GM12875 (cell line): Measurements from ENCODE around the gene MZF1.

Experiments
- H3K4me3 ChIP-seq: one replicate; pipeline ENCODE4 v1.5.1; 2011; ENCODE audit warnings: low read depth, low read length, control low read depth
- TF ChIP-seq, protein P1 (sequence below): IDR thresholded peaks from 2 replicates; pipeline ENCODE4 v1.5.1; 2011; ENCODE audit warnings: low read depth, mild to moderate bottlenecking, control low read depth, inconsistent platforms, low read length, moderate library complexity, borderline replicate concordance; ENCODE audit not compliant: insufficient read depth

The MZF1 gene

DNA sequence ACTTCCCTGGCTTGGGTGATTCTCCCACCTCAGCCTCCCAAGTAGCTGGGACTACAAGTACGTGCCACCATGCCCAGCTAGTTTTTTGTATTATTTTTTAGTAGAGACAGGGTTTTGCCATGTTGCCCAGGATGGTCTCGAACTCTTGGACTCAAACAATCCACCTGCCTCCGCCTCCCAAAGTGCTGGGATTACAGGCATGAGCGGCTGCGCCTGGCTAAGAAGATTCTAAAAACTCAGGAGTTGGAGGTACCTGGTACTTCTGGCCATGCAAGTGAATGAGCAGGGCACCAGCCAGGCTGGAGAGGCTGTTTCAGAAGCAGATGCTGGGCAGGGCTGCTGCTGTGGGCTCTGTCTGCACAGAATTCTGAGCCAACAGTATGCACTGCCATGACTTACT is 6.1 kb downstream of the MZF1 start:
- TF ChIP-seq, protein P1, sequence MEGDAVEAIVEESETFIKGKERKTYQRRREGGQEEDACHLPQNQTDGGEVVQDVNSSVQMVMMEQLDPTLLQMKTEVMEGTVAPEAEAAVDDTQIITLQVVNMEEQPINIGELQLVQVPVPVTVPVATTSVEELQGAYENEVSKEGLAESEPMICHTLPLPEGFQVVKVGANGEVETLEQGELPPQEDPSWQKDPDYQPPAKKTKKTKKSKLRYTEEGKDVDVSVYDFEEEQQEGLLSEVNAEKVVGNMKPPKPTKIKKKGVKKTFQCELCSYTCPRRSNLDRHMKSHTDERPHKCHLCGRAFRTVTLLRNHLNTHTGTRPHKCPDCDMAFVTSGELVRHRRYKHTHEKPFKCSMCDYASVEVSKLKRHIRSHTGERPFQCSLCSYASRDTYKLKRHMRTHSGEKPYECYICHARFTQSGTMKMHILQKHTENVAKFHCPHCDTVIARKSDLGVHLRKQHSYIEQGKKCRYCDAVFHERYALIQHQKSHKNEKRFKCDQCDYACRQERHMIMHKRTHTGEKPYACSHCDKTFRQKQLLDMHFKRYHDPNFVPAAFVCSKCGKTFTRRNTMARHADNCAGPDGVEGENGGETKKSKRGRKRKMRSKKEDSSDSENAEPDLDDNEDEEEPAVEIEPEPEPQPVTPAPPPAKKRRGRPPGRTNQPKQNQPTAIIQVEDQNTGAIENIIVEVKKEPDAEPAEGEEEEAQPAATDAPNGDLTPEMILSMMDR = no peak
- no peak overlapping the region for H3K4me3 ChIP-seq

DNA sequence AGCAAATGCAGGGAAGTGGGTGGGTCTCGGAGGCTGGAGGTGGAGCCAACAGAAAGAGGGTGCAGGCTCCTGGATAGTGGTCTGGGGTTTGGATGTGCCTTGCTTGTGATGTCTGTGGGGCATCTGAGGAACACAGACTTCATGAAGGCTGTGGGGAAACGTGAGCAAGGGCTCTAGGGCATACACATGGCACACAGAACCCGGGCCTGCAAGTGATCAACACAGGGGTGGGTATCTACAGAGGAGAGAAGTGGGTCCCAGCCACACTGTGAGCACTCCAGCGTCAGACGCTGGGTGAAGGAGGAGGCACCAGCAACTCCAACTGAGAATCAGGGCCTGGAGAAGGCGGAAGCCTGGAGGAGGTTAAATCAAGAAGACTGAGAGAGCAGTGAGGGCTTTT is 9.3 kb downstream of the MZF1 start:
- no peak overlapping the region for H3K4me3 ChIP-seq

DNA sequence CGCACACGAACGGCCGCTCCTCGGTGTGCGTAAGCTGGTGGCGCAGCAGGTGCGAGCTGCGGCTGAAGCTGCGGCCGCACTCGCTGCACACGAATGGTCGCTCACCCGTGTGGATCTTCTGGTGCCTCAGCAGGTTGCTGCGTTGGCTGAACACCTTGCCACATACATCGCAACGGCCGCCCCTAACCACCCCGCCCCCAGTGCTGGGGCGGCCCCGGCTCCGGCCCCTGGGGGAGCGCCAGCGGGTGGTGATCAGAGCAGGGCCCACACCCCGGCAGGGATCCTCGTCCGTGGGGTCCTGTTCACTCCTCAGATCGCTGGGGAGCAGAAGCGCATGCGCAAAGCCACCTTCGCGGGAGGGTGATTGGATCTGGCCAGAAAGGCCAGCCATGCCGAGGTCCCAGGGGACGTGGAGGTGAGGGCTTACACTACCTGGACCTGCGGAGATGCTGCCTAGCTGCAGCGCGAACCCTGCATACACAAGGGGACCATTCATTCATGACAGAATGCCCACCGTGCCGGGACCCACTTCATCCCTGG is 10.0 kb downstream of the MZF1 start:
- peak overlapping the region; percentile 64 for H3K4me3 ChIP-seq

More for the DNA sequence above, 9.3 kb downstream of the MZF1 start:
- TF ChIP-seq, protein P1 = no peak

DNA sequence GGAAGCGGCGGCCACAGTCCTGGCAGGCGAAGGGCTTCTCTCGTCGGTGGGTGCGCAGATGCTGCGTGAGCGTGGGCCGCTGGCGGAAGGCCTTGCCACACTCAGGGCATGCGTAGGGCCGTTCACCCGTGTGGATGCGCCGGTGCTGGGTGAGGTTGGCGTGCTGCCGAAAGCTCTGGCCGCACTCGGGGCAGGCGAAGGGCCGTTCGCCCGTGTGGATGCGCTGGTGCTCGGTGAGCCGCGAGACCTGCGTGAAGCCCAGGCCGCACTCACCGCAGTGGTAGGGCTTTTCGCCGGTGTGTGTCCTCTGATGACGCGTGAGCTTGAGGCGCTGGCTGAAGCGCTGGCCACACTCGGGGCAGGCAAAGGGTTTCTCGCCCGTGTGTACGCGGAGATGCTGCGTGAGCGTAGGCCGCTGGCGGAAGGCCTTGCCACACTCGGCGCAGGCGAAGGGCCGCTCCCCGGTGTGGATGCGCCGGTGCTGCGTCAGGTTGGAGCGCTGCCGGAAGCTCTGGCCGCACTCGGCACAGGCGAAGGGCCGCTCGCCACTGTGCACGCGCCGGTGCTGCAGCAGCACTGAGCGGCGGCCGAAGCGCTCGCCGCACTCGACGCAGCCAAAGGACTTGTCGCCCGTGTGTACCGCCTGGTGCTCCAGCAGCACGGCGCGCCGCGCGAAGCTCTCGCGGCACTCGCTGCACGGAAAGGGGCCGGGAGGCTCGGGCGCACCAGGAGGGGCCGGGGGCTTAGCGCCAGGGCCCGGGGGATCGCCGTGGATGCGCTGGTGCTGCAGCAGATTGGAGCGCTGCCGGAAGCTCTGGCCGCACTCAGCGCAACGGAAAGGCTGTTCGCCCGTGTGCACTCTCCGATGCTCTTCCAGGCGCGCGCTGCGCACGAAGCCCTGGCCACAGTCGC is 10.8 kb downstream of the MZF1 start:
- TF ChIP-seq, protein P1 = no peak
- H3K4me3 ChIP-seq = peak overlapping the region; percentile 64

More for the DNA sequence above, 10.0 kb downstream of the MZF1 start:
- TF ChIP-seq, protein P1 = no peak

DNA sequence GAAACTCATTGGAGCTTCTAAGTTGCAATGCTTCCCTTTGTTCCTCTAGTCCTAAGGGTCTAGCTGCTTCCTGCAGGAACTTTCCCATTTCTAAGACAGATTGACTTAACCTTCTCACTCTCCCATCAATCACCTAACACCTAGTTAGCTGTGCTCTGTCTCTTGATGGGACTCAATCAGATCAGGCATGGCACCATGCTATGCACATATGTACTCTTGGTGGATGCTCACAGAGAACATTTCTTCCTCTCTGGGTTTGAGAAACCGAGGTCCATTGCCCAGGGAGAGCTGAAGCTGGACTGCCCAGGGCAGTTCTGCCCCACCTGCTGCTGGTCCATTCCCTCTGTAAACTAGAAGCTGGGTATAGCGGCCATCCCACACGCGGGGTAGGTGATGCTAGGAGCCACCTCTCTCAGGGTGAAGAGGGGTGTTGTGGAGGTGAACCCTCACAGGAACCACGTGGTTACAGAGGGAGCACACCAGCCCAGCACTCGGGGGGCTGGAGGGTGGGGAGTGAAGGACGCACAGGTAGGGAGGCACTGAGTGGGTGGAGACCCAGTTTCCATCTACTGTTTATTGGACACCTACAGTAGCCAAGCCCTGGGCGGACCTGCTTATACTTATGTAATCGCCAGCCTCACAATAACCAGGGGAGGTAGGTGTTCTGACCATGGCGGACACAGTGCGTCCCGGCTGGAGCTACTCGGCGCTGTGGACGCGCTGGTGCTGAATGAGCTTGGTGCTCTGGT is 11.6 kb downstream of the MZF1 start:
- TF ChIP-seq, protein P1 = no peak
- peak overlapping the region; percentile 64 for H3K4me3 ChIP-seq

DNA sequence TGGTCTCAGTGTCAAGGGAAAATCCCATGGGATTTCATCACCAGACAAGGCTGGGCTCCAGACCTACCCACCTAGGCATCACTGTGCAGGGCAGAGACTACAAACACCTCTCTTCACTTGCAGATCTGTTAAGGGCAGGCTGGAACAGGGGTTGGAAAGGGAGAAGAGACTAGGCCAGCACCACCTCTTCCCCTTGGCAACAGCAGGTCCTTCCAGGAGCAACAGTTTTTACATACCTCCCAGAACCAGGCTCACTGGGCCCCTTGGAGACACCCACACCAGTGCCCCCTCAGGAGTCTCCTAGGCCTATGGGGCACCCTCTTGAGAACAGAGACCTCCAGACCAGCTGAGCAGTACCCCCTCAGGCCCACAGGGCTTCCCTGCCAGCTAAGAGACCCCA is 12.2 kb downstream of the MZF1 start:
- TF ChIP-seq, protein P1 = no peak
- H3K4me3 ChIP-seq = no peak overlapping the region
